ENCODE data around the gene TMPRSS4. TPM values are rescaled to one million over a fixed set of nuclear protein-coding genes. Genes with fewer than 3 reads are reported as not detected.

Gene TMPRSS4
- total and polyA plus RNA-seq, 2 experiments from 2014 or later = not detected

- no peak overlapping the region for H2AFZ ChIP-seq
- peaks cover 7% of the 10 kb centered on the region; the same call in 1 of the 2 replicates for H3K27me3 ChIP-seq (replicated peaks; ENCODE audit: insufficient read depth)
- no peak overlapping the region for H3K4me2 ChIP-seq (ENCODE audit: unreplicated experiment)
- H3K9me2 ChIP-seq (ENCODE audit: insufficient read depth) = no peaks in the 10 kb centered on the region
- H3K36me3 ChIP-seq (ENCODE audit: low read depth) = no peaks in the 10 kb centered on the region
- H3K9ac ChIP-seq = no peak overlapping the region
- in situ Hi-C loops (cut with MboI) = no loop called here
- DNase-seq = no peak
- H3K27ac ChIP-seq = no peak overlapping the region
- H3K4me3 ChIP-seq = no peak overlapping the region
- no peaks in the 10 kb centered on the region for H3K79me2 ChIP-seq (ENCODE audit: insufficient read depth)
- H3K9me3 ChIP-seq (ENCODE audit: low read depth) = no peaks in the 10 kb centered on the region
- TF ChIP-seq EZH2phosphoT487 (IDR thresholded peaks at IDR 0.05; ENCODE audit: insufficient read depth, low read depth) (no peak), EZH2 (IDR thresholded peaks at IDR 0.05; ENCODE audit: insufficient read depth, poor library complexity, severe bottlenecking) (no peak)
- H3F3A ChIP-seq (ENCODE audit: insufficient read depth) = no peaks in the 10 kb centered on the region
- H4K20me1 ChIP-seq (ENCODE audit: insufficient read depth) = no peaks in the 10 kb centered on the region
- 47 to 48% methylated on average over 10 of the region's 10 CpGs for WGBS, 2 experiments (ENCODE audit: low coverage in 1 of 2, low lambda C conversion rate in 2 of 2, missing lambda C conversion rate in 2 of 2)
- H3K4me1 ChIP-seq (ENCODE audit: insufficient read depth) = no peaks in the 10 kb centered on the region
Measured at GRCh38 chr11:118133816-118134215, 56.9 kb downstream of the TMPRSS4 start.

GRCh38 chr11:118135051-118135795 lies 58.3 kb downstream of the TMPRSS4 start:
- H3K4me2 ChIP-seq (ENCODE audit: unreplicated experiment) = no peak overlapping the region
- no peaks in the 10 kb centered on the region for H4K20me1 ChIP-seq (ENCODE audit: insufficient read depth)
- no peaks in the 10 kb centered on the region for H3K79me2 ChIP-seq (ENCODE audit: insufficient read depth)
- in situ Hi-C loops (cut with MboI) = no loop called here
- H3K27me3 ChIP-seq (replicated peaks; ENCODE audit: insufficient read depth) = peaks cover 18% of the 10 kb centered on the region
- DNase-seq = no peak
- H3K27ac ChIP-seq = no peak overlapping the region
- H3K36me3 ChIP-seq (ENCODE audit: low read depth) = no peaks in the 10 kb centered on the region
- 30 to 31% methylated on average over 7 of the region's 7 CpGs for WGBS, 2 experiments (ENCODE audit: low coverage in 1 of 2, low lambda C conversion rate in 2 of 2, missing lambda C conversion rate in 2 of 2)
- H3K9me2 ChIP-seq (ENCODE audit: insufficient read depth) = no peaks in the 10 kb centered on the region
- no peak for TF ChIP-seq EZH2phosphoT487 (IDR thresholded peaks at IDR 0.05; ENCODE audit: insufficient read depth, low read depth)
- H3F3A ChIP-seq (ENCODE audit: insufficient read depth) = no peaks in the 10 kb centered on the region
- H2AFZ ChIP-seq = no peak overlapping the region
- no peak overlapping the region for H3K9ac ChIP-seq
- H3K4me1 ChIP-seq (ENCODE audit: insufficient read depth) = no peaks in the 10 kb centered on the region
- no peaks in the 10 kb centered on the region for H3K9me3 ChIP-seq (ENCODE audit: low read depth)
- H3K4me3 ChIP-seq = no peak overlapping the region

- Histone ChIP-seq H3K4me2 (ENCODE audit: unreplicated experiment) (no peak overlapping the region), H3K4me1 (ENCODE audit: insufficient read depth) (no peaks in the 10 kb centered on the region), H3K9me3 (ENCODE audit: low read depth) (no peaks in the 10 kb centered on the region), H3F3A (ENCODE audit: insufficient read depth) (no peaks in the 10 kb centered on the region), H3K9me2 (ENCODE audit: insufficient read depth) (no peaks in the 10 kb centered on the region), H3K4me3 (no peak overlapping the region), H3K27ac (no peak overlapping the region), H3K79me2 (ENCODE audit: insufficient read depth) (no peaks in the 10 kb centered on the region), H4K20me1 (ENCODE audit: insufficient read depth) (no peaks in the 10 kb centered on the region), H3K9ac (no peak overlapping the region), H3K27me3 (replicated peaks; ENCODE audit: insufficient read depth) (peaks cover 23% of the 10 kb centered on the region), H2AFZ (no peak overlapping the region), H3K36me3 (ENCODE audit: low read depth) (no peaks in the 10 kb centered on the region)
- 43 to 55% methylated on average over 4 to 5 of the region's 5 CpGs for WGBS, 2 experiments (ENCODE audit: low coverage in 1 of 2, low lambda C conversion rate in 2 of 2, missing lambda C conversion rate in 2 of 2)
- TF ChIP-seq EZH2phosphoT487 (IDR thresholded peaks at IDR 0.05; ENCODE audit: insufficient read depth, low read depth) = no peak
- in situ Hi-C loops (cut with MboI) = no loop called here
- no peak for DNase-seq
Measured at GRCh38 chr11:118135796-118136165, 58.9 kb downstream of the TMPRSS4 start.

DNA sequence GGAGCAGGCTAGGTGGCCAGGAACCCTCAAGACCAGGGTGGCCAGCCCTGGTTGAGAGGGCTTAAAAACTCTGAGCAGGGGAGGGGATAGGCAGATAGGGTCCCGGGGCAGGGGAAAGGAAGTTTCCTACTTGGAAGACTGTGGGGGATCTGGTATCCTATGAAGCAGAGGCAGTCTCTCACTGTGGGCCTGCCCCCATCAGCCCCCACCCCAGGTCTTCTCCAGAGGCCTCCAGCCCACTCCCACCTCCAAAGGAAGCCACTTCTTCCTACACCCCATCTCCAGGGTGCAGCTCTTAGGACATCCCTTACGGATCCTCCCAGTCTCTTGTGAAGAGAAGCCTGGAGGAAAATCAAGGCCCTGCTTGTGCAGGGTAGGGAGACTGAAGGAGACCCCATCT lies 59.5 kb downstream of the TMPRSS4 start:
- 61 to 83% methylated on average over 2 of the region's 2 CpGs for WGBS, 2 experiments (ENCODE audit: low coverage in 1 of 2, low lambda C conversion rate in 2 of 2, missing lambda C conversion rate in 2 of 2)
- no peak for TF ChIP-seq EZH2phosphoT487 (IDR thresholded peaks at IDR 0.05; ENCODE audit: insufficient read depth, low read depth)
- TF ChIP-seq EZH2 (IDR thresholded peaks at IDR 0.05; ENCODE audit: insufficient read depth, poor library complexity, severe bottlenecking) = no peak
- H4K20me1 ChIP-seq (ENCODE audit: insufficient read depth) = no peaks in the 10 kb centered on the region
- H3K4me3 ChIP-seq = no peak overlapping the region
- H3K9me2 ChIP-seq (ENCODE audit: insufficient read depth) = no peaks in the 10 kb centered on the region
- H3K9me3 ChIP-seq (ENCODE audit: low read depth) = no peaks in the 10 kb centered on the region
- H3K36me3 ChIP-seq (ENCODE audit: low read depth) = no peaks in the 10 kb centered on the region
- in situ Hi-C loops (cut with MboI) = no loop called here
- DNase-seq = no peak
- no peak overlapping the region for H3K4me2 ChIP-seq (ENCODE audit: unreplicated experiment)
- H2AFZ ChIP-seq = no peak overlapping the region
- no peaks in the 10 kb centered on the region for H3K79me2 ChIP-seq (ENCODE audit: insufficient read depth)
- H3K27ac ChIP-seq = no peak overlapping the region
- H3K4me1 ChIP-seq (ENCODE audit: insufficient read depth) = no peaks in the 10 kb centered on the region
- H3K27me3 ChIP-seq (replicated peaks; ENCODE audit: insufficient read depth) = peaks cover 24% of the 10 kb centered on the region
- H3K9ac ChIP-seq = no peak overlapping the region
- H3F3A ChIP-seq (ENCODE audit: insufficient read depth) = no peaks in the 10 kb centered on the region

DNA sequence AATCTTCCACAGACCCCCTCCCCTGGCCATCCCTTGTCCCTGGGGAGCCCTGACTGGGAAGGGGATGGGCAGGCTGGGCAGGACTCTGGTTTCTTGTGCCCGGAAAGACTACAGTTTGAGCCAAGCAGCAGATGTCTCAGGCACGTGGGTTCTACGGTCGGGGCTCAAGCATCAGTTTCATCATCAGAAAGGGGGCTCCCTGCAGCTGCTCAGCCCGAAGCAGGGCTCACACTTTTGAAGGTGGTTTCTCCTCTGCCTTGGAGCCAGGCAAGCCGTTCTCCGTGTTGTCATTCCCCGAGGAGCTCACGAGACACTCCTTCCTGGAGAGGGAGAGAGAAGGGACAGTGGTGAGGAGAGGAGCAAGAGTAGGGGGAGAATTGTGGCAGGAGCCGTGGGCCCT lies 59.9 kb downstream of the TMPRSS4 start:
- Histone ChIP-seq H3K27me3 (replicated peaks; ENCODE audit: insufficient read depth) (peaks cover 24% of the 10 kb centered on the region), H3K9me3 (ENCODE audit: low read depth) (no peaks in the 10 kb centered on the region), H2AFZ (no peak overlapping the region), H3F3A (ENCODE audit: insufficient read depth) (no peaks in the 10 kb centered on the region), H3K4me1 (ENCODE audit: insufficient read depth) (no peaks in the 10 kb centered on the region), H3K9me2 (ENCODE audit: insufficient read depth) (no peaks in the 10 kb centered on the region), H3K27ac (no peak overlapping the region), H3K79me2 (ENCODE audit: insufficient read depth) (no peaks in the 10 kb centered on the region), H3K4me3 (no peak overlapping the region), H3K36me3 (ENCODE audit: low read depth) (no peaks in the 10 kb centered on the region), H3K9ac (no peak overlapping the region), H4K20me1 (ENCODE audit: insufficient read depth) (no peaks in the 10 kb centered on the region), H3K4me2 (ENCODE audit: unreplicated experiment) (no peak overlapping the region)
- TF ChIP-seq EZH2phosphoT487 (IDR thresholded peaks at IDR 0.05; ENCODE audit: insufficient read depth, low read depth) (no peak), EZH2 (IDR thresholded peaks at IDR 0.05; ENCODE audit: insufficient read depth, poor library complexity, severe bottlenecking) (no peak)
- WGBS, 2 experiments (ENCODE audit: low coverage in 1 of 2, low lambda C conversion rate in 2 of 2, missing lambda C conversion rate in 2 of 2) = 3 to 5% methylated on average over 10 of the region's 10 CpGs
- in situ Hi-C loops (cut with MboI) = no loop called here
- no peak for DNase-seq
